Central memory CD8-positive, alpha-beta T cell (primary cell): ENCODE results near the gene PRRG3.

Experiments
- ATAC-seq: fragments of 150-1000 bp; cut with Tn5 transposase; replicated peaks from 2 replicates; pipeline ENCODE4 v1.10.0; 2022; ENCODE audit warnings: mild to moderate bottlenecking, moderate FRiP score, moderate number of reproducible peaks; ENCODE audit not compliant: poor library complexity, severe bottlenecking; ENCODE audit errors: extremely low read depth
- DNase-seq, 2 donors: peaks; one replicate each; pipeline ENCODE4 v3.0.0; 2021; ENCODE audit warnings: low spot score in 2 of 2
- H3K27ac Mint-ChIP-seq: one replicate; pipeline ENCODE4 v1.8.0; 2022; ENCODE audit warnings: low read depth, mild to moderate bottlenecking, moderate library complexity, mixed read lengths
- H3K27me3 Mint-ChIP-seq: one replicate; pipeline ENCODE4 v1.8.0; 2022; ENCODE audit warnings: mixed read lengths
- H3K36me3 Mint-ChIP-seq: one replicate; pipeline ENCODE4 v1.8.0; 2022; ENCODE audit warnings: mild to moderate bottlenecking, moderate library complexity, mixed read lengths; ENCODE audit not compliant: insufficient read depth
- H3K4me1 Mint-ChIP-seq: one replicate; pipeline ENCODE4 v1.8.0; 2022; ENCODE audit warnings: mixed read lengths
- H3K4me3 Mint-ChIP-seq: one replicate; pipeline ENCODE4 v1.8.0; 2022; ENCODE audit warnings: mild to moderate bottlenecking, moderate library complexity, mixed read lengths
- H3K9me3 Mint-ChIP-seq: one replicate; pipeline ENCODE4 v1.8.0; 2022; ENCODE audit warnings: mixed read lengths

PRRG3 gene

GRCh38 chrX:151754641-151755215, 59.5 kb downstream of the PRRG3 start:
- Mint-ChIP-seq H3K27me3 (peaks cover 16% of the 10 kb centered on the region), H3K4me3 (no peak overlapping the region), H3K9me3 (no peaks in the 10 kb centered on the region), H3K4me1 (no peaks in the 10 kb centered on the region), H3K27ac (no peak overlapping the region), H3K36me3 (no peaks in the 10 kb centered on the region)
- DNase-seq (no peak), ATAC-seq (no peak)
